Body of pancreas (tissue), 4 donors: Measurements from ENCODE around the gene IL4I1. TPM values are rescaled to one million over a fixed set of nuclear protein-coding genes. Genes with fewer than 3 reads are reported as not detected.

Experiments
- ATAC-seq: fragments of 150-250 bp; one replicate; pipeline ENCODE4 v1.9.1; 2016
- DNase-seq, 4 donors: peaks; one replicate each; pipeline ENCODE4 v3.0.0-alpha.2; 2019
- H3K27ac ChIP-seq, 4 donors: fragments of 200-600 bp; sonication (generic); 1 replicate in 3 of 4; 2 replicates in 1 of 4; pipeline versions ENCODE4 v1.5.1 to v1.6.1; 2016 to 2019; ENCODE audit warnings: mild to moderate bottlenecking in 1 of 4, mixed read lengths in 1 of 4, moderate library complexity in 1 of 4
- H3K27me3 ChIP-seq, 2 donors: fragments of 200-600 bp; sonication (generic); one replicate each; pipeline ENCODE4 v1.6.0; 2016; ENCODE audit warnings: mild to moderate bottlenecking in 1 of 2
- H3K36me3 ChIP-seq, 2 donors: fragments of 200-600 bp; sonication (generic); replicated peaks in 1 of 2; 2 replicates each; pipeline ENCODE4 v1.5.1; 2016; ENCODE audit warnings: low read depth in 2 of 2; ENCODE audit not compliant: insufficient read depth in 1 of 2
- H3K4me1 ChIP-seq: fragments of 200-600 bp; sonication (generic); one replicate; pipeline ENCODE4 v1.6.0; 2016
- H3K4me3 ChIP-seq, 2 donors: fragments of 200-600 bp; sonication (generic); 1 replicate in 1 of 2; 2 replicates in 1 of 2; pipeline ENCODE4 v1.5.1; 2016 to 2019
- H3K9me3 ChIP-seq, 3 donors: fragments of 200-600 bp; sonication (generic); 1 replicate in 2 of 3; 2 replicates in 1 of 3; pipeline ENCODE4 v1.5.1; 2016
- POLR2A ChIP-seq, 3 donors: fragments of 450-650 bp; IDR thresholded peaks; one replicate each; pipeline ENCODE4 v1.6.1; 2016; ENCODE audit warnings: antibody characterized with exemption in 3 of 3, mild to moderate bottlenecking in 2 of 3
- WGBS, 2 donors: methylation state at CpG; one replicate each; pipeline ENCODE4 v1.1.5; 2017; 5-methylcytosine and 5-hydroxymethylcytosine counted together
- intact Hi-C: fragments of 100-400 bp; cut with DNase I; formaldehyde crosslinking; loops from one replicate; pipeline ENCODE4 v1.15.1; 2023
- total RNA-seq, 2 donors: library from RNA; depleted of rRNA; stranded (reverse); fragments of >200 nt; gene quantifications; one replicate each; pipeline ENCODE4 v1.1.0, GENCODE V29; 2016
- TF ChIP-seq, protein P1 (sequence below), 7 experiments: fragments of 450-650 bp in 4 of 7; fragments of 200-600 bp in 3 of 7; sonication (generic) in 3 of 7; IDR thresholded peaks; one replicate each; pipeline ENCODE4 v1.5.1; 2016 to 2019; ENCODE audit warnings: antibody characterized with exemption in 7 of 7

IL4I1 gene
- total RNA-seq, 2 donors from 2014 or later: 0.52 TPM; not detected in 1

DNA sequence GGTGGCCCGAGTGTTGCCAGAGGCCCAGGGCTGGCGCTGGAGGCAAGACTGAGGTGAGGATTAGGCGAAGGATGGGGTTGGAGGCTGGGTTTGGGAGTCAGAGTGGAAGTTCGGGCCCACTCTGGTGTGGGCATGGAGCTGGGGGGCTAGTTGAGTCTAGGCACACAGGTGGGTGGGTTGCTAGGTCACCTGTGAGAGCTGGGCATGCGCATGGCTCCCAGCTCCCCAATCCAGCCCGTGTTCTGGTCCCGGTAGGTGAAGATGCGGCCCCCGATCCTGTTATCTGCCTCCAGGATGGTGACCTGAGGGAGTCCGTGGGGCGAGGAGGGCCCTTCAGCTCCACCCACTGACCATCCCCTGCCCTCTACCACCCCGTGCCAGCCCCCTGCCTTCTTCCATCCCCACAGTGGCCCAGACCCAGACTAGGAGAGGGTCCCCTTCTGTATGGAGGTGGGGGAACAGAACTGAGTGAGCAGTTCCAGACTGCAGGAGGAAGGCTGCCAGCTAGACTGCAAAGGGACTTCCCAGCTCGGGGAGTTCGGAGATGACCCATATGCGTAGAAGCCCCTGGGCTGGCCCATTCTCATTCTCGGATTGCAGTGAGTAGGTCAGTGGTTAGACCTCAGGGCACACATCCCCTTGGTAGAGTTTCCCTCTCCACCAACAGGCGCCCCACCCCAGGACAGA is 1.7 kb downstream of the IL4I1 start:
- DNase-seq: no peak
- Histone ChIP-seq H3K27ac (no peak overlapping the region), H3K4me1 (peaks cover 6% of the 10 kb centered on the region), H3K4me3 (no peak overlapping the region), H3K36me3 (no peaks in the 10 kb centered on the region), H3K27me3 (no peaks in the 10 kb centered on the region), H3K9me3 (no peaks in the 10 kb centered on the region)
- WGBS, 2 donors: 76 to 86% methylated on average over 15 to 17 of the region's 17 CpGs
- ATAC-seq: no peak
- TF ChIP-seq, protein P1, sequence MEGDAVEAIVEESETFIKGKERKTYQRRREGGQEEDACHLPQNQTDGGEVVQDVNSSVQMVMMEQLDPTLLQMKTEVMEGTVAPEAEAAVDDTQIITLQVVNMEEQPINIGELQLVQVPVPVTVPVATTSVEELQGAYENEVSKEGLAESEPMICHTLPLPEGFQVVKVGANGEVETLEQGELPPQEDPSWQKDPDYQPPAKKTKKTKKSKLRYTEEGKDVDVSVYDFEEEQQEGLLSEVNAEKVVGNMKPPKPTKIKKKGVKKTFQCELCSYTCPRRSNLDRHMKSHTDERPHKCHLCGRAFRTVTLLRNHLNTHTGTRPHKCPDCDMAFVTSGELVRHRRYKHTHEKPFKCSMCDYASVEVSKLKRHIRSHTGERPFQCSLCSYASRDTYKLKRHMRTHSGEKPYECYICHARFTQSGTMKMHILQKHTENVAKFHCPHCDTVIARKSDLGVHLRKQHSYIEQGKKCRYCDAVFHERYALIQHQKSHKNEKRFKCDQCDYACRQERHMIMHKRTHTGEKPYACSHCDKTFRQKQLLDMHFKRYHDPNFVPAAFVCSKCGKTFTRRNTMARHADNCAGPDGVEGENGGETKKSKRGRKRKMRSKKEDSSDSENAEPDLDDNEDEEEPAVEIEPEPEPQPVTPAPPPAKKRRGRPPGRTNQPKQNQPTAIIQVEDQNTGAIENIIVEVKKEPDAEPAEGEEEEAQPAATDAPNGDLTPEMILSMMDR (IDR thresholded peaks at IDR 0.05): no peak
- TF ChIP-seq POLR2A (IDR thresholded peaks at IDR 0.05): no peak
- intact Hi-C loops: no loop called here

DNA sequence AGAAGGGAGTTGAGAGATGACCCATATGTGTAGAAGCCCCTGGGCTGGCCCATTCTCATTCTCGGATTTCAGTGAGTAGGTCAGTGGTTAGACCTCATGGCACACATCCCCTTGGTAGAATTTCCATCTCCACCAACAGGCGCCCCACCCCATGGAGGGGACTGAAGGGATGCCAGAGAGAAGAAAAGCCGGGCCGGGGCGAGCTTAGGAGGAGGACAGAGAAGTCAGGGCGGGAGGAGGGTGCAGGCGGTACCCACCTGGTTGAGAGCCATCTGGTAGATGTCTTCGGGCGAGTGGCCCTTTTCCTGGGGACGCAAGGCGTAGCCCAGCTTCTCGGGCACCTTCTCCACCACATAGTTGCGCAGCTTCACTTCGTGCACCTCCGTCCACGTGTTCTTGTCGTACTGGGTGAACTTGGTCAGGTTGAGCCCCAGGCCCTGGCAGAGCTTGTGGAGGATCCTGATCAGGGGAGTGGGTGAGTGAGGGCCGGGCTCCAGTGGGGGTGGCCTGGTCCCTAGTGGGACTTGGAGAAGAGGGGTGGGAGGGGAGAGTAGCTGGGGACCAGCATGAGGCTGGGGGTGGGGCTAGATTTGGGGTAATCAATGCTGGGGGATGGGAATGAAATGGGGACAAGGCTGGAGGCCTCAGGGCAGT is 2.5 kb downstream of the IL4I1 start:
- ATAC-seq: no peak
- WGBS, 2 donors: 86 to 91% methylated on average over 8 to 18 of the region's 18 CpGs
- intact Hi-C loops: no loop called here
- no peak for DNase-seq
- TF ChIP-seq, protein P1 (IDR thresholded peaks at IDR 0.05): no peak
- no peak for TF ChIP-seq POLR2A (IDR thresholded peaks at IDR 0.05)
- no peak overlapping the region for H3K27ac ChIP-seq
- H3K27me3 ChIP-seq: no peaks in the 10 kb centered on the region
- peaks cover 9% of the 10 kb centered on the region for H3K4me1 ChIP-seq
- no peaks in the 10 kb centered on the region for H3K9me3 ChIP-seq
- H3K36me3 ChIP-seq: no peaks in the 10 kb centered on the region
- H3K4me3 ChIP-seq: no peak overlapping the region

DNA sequence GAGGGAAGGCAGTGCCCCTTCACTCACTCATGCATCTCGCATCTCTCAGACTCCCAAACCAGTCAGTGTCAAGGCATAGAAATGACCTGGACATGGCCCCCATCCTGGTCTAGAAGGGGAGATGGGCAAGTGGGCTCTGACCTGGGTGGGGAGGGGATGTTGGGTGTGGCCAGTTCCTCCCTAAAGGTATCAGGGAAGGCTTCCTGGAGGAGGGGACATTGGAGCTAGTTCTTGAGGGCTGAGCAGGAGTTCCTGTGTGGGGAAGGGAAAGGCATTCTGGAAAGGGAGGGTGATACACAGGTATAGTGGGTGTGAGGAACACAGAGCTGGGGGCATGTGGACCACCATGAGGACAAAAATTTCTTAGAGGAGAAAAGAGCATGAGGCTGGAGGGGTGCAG is 4.0 kb downstream of the IL4I1 start:
- no peak overlapping the region for H3K27ac ChIP-seq
- no peaks in the 10 kb centered on the region for H3K9me3 ChIP-seq
- H3K27me3 ChIP-seq: no peaks in the 10 kb centered on the region
- H3K36me3 ChIP-seq: no peaks in the 10 kb centered on the region
- ATAC-seq (no peak), DNase-seq (no peak)
- 75 to 91% methylated on average over 1 of the region's 1 CpG for WGBS, 2 donors
- H3K4me1 ChIP-seq: peaks cover 9% of the 10 kb centered on the region
- no peak for TF ChIP-seq POLR2A (IDR thresholded peaks at IDR 0.05)
- TF ChIP-seq, protein P1 (IDR thresholded peaks at IDR 0.05): no peak
- no peak overlapping the region for H3K4me3 ChIP-seq
- intact Hi-C loops: no loop called here

DNA sequence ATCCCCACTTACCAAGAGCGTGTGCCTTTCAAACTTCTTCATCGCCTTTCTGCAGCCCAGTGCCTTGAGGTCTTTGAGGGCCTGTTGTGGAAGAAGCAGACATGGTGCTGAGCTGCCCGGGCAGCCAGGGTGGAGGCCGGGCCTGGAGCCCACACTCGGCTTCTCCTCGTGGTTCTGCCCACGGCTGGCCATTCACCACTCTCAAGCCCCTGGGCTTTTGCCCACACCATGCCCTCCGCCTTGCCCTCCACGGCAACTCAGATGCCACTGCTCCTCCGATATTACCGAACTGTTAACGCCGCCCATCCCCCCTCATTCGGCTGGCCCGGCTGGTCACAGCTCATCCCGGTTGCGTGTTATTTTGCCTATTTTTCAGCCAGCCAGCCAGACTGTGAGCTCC is 5.3 kb downstream of the IL4I1 start:
- Histone ChIP-seq H3K4me3 (no peak overlapping the region), H3K4me1 (peaks cover 9% of the 10 kb centered on the region), H3K9me3 (no peaks in the 10 kb centered on the region), H3K27ac (no peak overlapping the region), H3K27me3 (no peaks in the 10 kb centered on the region), H3K36me3 (no peaks in the 10 kb centered on the region)
- ATAC-seq (no peak), DNase-seq (no peak)
- no peak for TF ChIP-seq POLR2A (IDR thresholded peaks at IDR 0.05)
- TF ChIP-seq, protein P1 (IDR thresholded peaks at IDR 0.05): no peak
- WGBS, 2 donors: 82 to 87% methylated on average over 17 of the region's 17 CpGs
- intact Hi-C loops: no loop called here
